ENCODE results near the gene NRDE2.
A peak's percentile ranks its signal among the peaks of the same experiment; 100 is the strongest.
"Not testable (repeated sequence)": the region's sequence is repeated elsewhere in the genome, so short reads cannot be mapped to it uniquely, and the experiment has no call there.

Gene NRDE2

GRCh38 chr14:90341784-90342183, 10.0 kb upstream of the NRDE2 start:
- Histone ChIP-seq H3K4me1 (no peaks in the 10 kb centered on the region), H3K9me3 (no peaks in the 10 kb centered on the region), H3K27ac (no peak overlapping the region), H3K4me3 (no peak overlapping the region), H3K36me3 (no peaks in the 10 kb centered on the region), H3K27me3 (peaks cover 0 to 9% of the 10 kb centered on the region in 2 donors)
- intact Hi-C loops (cut with DNase I; ENCODE audit: low total_unique reads), result no loop called here
- no peak for TF ChIP-seq CTCF (IDR thresholded peaks at IDR 0.05)
- no peak for DNase-seq

GRCh38 chr14:90341232-90341631, 9.5 kb upstream of the NRDE2 start:
- H3K4me3 ChIP-seq; DNase-seq; H3K36me3 ChIP-seq; H3K27ac ChIP-seq; intact Hi-C loops (cut with DNase I; ENCODE audit: low total_unique reads); H3K4me1 ChIP-seq; H3K9me3 ChIP-seq: not testable (repeated sequence)
- peaks cover 0 to 11% of the 10 kb centered on the region in 2 donors for H3K27me3 ChIP-seq

GRCh38 chr14:90336985-90337384, 5.2 kb upstream of the NRDE2 start:
- Histone ChIP-seq H3K36me3 (no peaks in the 10 kb centered on the region), H3K9me3 (no peaks in the 10 kb centered on the region), H3K27me3 (peaks cover 0 to 13% of the 10 kb centered on the region in 2 donors), H3K27ac (no peak overlapping the region), H3K4me1 (no peaks in the 10 kb centered on the region), H3K4me3 (no peak overlapping the region)
- intact Hi-C loops (cut with DNase I; ENCODE audit: low total_unique reads), result no loop called here
- no peak for DNase-seq
- TF ChIP-seq CTCF (IDR thresholded peaks at IDR 0.05), result no peak

- intact Hi-C loops (cut with DNase I; ENCODE audit: low total_unique reads), result no loop called here
- Histone ChIP-seq H3K27ac (no peak overlapping the region), H3K36me3 (no peaks in the 10 kb centered on the region), H3K4me1 (peaks cover 0 to 2% (median 0%) of the 10 kb centered on the region in 4 donors), H3K4me3 (no peak overlapping the region), H3K27me3 (peaks cover 0 to 13% of the 10 kb centered on the region in 2 donors), H3K9me3 (no peaks in the 10 kb centered on the region)
- no peak for DNase-seq
- no peak for TF ChIP-seq CTCF (IDR thresholded peaks at IDR 0.05)
Observed at GRCh38 chr14:90336401-90336800, 4.7 kb upstream of the NRDE2 start.

GRCh38 chr14:90332271-90332584, 487 bp upstream of the NRDE2 start:
- Histone ChIP-seq H3K4me1 (peaks cover 0 to 11% (median 7%) of the 10 kb centered on the region in 4 donors), H3K9me3 (no peaks in the 10 kb centered on the region), H3K27ac (peak overlapping the region; percentile 84 to 88), H3K27me3 (peaks cover 0 to 4% of the 10 kb centered on the region in 2 donors), H3K4me3 (peak overlapping the region; percentile 64 to 76), H3K36me3 (no peaks in the 10 kb centered on the region)
- TF ChIP-seq CTCF (IDR thresholded peaks at IDR 0.05), result no peak
- intact Hi-C loops (cut with DNase I; ENCODE audit: low total_unique reads), result no loop called here
- DNase-seq, result no peak

- peak overlapping the region in 1 of 2 donors; percentile 84 for H3K27ac ChIP-seq
- intact Hi-C loops (cut with DNase I; ENCODE audit: low total_unique reads), result no loop called here
Observed at GRCh38 chr14:90330203-90331196, 1.2 kb downstream of the NRDE2 start.

More at GRCh38 chr14:90330203-90331196, 1.2 kb downstream of the NRDE2 start:
- DNase-seq, result no peak
- Histone ChIP-seq H3K4me3 (peak overlapping the region; percentile 64 to 76), H3K36me3 (no peaks in the 10 kb centered on the region), H3K9me3 (no peaks in the 10 kb centered on the region), H3K27me3 (no peaks in the 10 kb centered on the region), H3K4me1 (peaks cover 0 to 17% (median 12%) of the 10 kb centered on the region in 4 donors)
- TF ChIP-seq CTCF (IDR thresholded peaks at IDR 0.05), result no peak

Measured in tibial artery (tissue), 4 donors.